ENCODE measurements around the gene ADPRS. TPM values are rescaled to one million over a fixed set of nuclear protein-coding genes. Genes with fewer than 3 reads are reported as not detected.

ADPRS gene
- total RNA-seq, 4 donors from 2014 or later, result 23.3 to 45.8 (median 40.8) TPM

DNA sequence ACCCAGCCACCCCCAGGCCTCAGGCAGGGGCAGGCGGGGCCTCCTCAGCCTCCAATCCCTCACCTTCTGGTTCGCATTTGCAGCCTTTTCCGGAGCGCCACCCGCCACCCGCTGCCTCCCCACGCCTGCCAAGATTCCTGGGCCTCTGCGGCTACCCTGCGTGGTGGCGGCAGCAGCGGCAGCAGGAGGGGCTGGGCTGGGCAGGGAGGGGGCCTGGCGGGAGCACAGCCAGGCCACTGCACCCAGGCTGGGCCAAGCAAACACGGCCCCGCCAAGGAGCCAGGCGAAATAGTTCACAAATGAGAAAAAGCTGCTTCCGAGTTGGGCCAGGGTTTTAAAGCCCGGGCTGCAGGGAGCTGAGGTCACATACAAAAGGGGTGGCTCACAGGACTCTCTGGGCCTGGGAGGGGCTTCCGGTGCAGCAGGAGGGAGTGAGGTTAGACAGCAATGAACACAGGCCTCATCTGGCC, 26.5 kb downstream of the ADPRS start:
- Histone ChIP-seq H3K4me1 (peaks cover 4 to 54% (median 50%) of the 10 kb centered on the region in 4 donors), H3K4me3 (no peak overlapping the region), H3K27me3 (no peaks in the 10 kb centered on the region), H3K27ac (replicated peaks in 1 of 4) (peak overlapping the region; percentile 74 to 83 (median 78)), H3K36me3 (no peaks in the 10 kb centered on the region), H3K9me3 (no peaks in the 10 kb centered on the region)
- DNase-seq (ENCODE audit: extremely low spot score), result no peak
- TF ChIP-seq POLR2A (IDR thresholded peaks at IDR 0.05; ENCODE audit: low read depth), result no peak
- peak in 1 of 2 donors; percentile 23 for TF ChIP-seq POLR2AphosphoS5 (IDR thresholded peaks at IDR 0.05)
- no peak for TF ChIP-seq EP300 (IDR thresholded peaks at IDR 0.05)
- 61% methylated on average over 5 of the region's 18 CpGs for WGBS
- intact Hi-C loops (cut with DNase I), result no loop called here

DNA sequence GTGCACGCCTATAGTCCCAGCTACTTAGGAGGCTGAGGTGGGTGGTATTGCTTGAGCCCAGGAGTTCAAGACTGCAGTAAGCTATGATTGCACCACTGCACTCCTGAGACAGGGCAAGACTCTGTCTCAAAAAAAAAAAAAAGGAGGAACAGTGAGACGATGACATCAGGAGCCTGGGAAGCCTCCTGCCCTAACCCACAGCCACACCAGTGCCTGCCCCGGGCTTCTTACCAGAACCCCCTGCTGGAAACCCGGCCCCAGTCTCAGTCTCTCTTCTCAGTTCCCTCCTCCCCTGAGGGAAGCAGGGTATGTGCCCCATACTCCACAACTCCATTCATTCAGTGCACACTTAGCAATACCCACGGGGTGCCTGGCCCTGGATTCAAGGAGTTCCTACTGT, 27.2 kb downstream of the ADPRS start:
- WGBS, result 49% methylated on average over 5 of the region's 5 CpGs

DNA sequence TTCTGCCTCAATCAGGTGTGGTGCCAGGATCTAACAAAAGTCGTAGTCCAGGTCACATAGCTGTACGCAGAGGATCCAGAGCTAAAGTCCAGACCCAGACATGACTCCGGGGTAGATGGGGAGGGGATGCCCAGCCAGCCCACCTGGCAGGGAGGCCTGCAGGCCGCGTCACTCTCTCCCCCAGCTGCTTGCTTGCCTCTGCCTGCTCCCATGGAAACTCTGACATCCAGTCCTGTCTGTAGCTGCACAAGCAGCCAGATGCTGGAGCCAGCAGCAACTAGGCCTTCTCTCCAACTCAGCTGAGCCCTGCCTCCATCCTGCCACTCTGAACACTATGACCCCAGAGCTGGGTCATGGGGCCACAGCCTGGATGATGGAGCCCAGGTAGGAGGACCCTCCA, 28.2 kb downstream of the ADPRS start:
- 94% methylated on average over 2 of the region's 5 CpGs for WGBS
- Histone ChIP-seq H3K4me3 (no peak overlapping the region), H3K4me1 (peaks cover 4 to 57% (median 51%) of the 10 kb centered on the region in 4 donors), H3K36me3 (no peaks in the 10 kb centered on the region), H3K27ac (replicated peaks in 1 of 4) (peak overlapping the region in 3 of 4 donors; percentile 74 to 83 (median 76)), H3K9me3 (no peaks in the 10 kb centered on the region), H3K27me3 (no peaks in the 10 kb centered on the region)
- intact Hi-C loops (cut with DNase I), result no loop called here
- no peak for DNase-seq (ENCODE audit: extremely low spot score)
- TF ChIP-seq POLR2AphosphoS5 (IDR thresholded peaks at IDR 0.05) (no peak), EP300 (IDR thresholded peaks at IDR 0.05) (no peak), POLR2A (IDR thresholded peaks at IDR 0.05; ENCODE audit: low read depth) (no peak)
- TF ChIP-seq, protein P1, sequence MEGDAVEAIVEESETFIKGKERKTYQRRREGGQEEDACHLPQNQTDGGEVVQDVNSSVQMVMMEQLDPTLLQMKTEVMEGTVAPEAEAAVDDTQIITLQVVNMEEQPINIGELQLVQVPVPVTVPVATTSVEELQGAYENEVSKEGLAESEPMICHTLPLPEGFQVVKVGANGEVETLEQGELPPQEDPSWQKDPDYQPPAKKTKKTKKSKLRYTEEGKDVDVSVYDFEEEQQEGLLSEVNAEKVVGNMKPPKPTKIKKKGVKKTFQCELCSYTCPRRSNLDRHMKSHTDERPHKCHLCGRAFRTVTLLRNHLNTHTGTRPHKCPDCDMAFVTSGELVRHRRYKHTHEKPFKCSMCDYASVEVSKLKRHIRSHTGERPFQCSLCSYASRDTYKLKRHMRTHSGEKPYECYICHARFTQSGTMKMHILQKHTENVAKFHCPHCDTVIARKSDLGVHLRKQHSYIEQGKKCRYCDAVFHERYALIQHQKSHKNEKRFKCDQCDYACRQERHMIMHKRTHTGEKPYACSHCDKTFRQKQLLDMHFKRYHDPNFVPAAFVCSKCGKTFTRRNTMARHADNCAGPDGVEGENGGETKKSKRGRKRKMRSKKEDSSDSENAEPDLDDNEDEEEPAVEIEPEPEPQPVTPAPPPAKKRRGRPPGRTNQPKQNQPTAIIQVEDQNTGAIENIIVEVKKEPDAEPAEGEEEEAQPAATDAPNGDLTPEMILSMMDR (IDR thresholded peaks at IDR 0.05), result no peak

More for the DNA sequence above, 27.2 kb downstream of the ADPRS start:
- Histone ChIP-seq H3K4me3 (no peak overlapping the region), H3K27ac (replicated peaks in 1 of 4) (peak overlapping the region; percentile 74 to 83 (median 78)), H3K4me1 (peaks cover 4 to 57% (median 51%) of the 10 kb centered on the region in 4 donors), H3K27me3 (no peaks in the 10 kb centered on the region), H3K9me3 (no peaks in the 10 kb centered on the region), H3K36me3 (no peaks in the 10 kb centered on the region)
- TF ChIP-seq EP300 (IDR thresholded peaks at IDR 0.05) (no peak), POLR2A (IDR thresholded peaks at IDR 0.05; ENCODE audit: low read depth) (no peak), POLR2AphosphoS5 (IDR thresholded peaks at IDR 0.05) (no peak)
- TF ChIP-seq, protein P1 (IDR thresholded peaks at IDR 0.05), result no peak
- DNase-seq (ENCODE audit: extremely low spot score), result no peak
- intact Hi-C loops (cut with DNase I), result no loop called here

DNA sequence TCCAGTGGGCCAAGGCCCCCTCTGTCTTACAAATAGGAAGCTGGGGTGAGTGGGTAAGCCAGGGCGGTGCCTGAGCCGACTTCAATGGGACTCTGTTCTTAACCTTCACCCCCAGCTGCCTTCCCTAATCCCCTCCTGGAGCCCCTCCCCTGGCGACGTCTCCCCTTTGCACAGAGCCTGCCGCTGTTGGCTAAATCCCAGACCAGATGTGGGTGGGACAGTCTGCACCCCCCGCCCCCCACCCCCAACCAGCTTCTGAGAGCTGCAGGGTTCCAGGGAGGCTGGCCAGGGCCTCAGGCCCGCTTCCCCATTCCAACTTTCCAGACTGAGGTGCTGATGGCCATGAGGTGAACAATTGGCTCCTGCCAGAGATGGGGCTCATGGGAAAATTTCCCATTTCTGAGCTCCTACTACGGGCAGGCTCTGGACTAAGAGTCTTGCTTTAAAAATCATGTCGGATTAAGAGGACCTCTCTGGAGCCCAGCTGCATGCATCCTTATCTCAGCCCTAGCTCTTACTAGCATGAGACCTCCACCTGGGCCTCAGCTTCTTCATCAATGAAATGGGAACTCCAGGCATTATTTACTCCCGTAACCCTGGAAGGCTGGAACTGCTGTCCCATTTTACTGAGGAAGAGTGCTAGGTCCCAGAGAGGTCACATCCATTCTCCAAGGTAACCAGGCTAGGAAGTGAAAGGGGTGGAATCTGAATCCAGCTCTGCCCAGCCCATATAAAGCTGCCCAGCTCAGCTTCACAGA, 29.9 kb downstream of the ADPRS start:
- no peak for DNase-seq (ENCODE audit: extremely low spot score)
- Histone ChIP-seq H3K4me1 (peaks cover 4 to 63% (median 54%) of the 10 kb centered on the region in 4 donors), H3K4me3 (no peak overlapping the region), H3K36me3 (no peaks in the 10 kb centered on the region), H3K9me3 (no peaks in the 10 kb centered on the region), H3K27ac (replicated peaks in 1 of 4) (peak overlapping the region; percentile 38 to 76 (median 56)), H3K27me3 (no peaks in the 10 kb centered on the region)
- intact Hi-C loops (cut with DNase I), result no loop called here
- WGBS, result 55% methylated on average over 6 of the region's 10 CpGs
- no peak for TF ChIP-seq POLR2A (IDR thresholded peaks at IDR 0.05; ENCODE audit: low read depth)
- no peak for TF ChIP-seq POLR2AphosphoS5 (IDR thresholded peaks at IDR 0.05)
- TF ChIP-seq EP300 (IDR thresholded peaks at IDR 0.05), result no peak
- TF ChIP-seq, protein P1 (IDR thresholded peaks at IDR 0.05), result no peak

DNA sequence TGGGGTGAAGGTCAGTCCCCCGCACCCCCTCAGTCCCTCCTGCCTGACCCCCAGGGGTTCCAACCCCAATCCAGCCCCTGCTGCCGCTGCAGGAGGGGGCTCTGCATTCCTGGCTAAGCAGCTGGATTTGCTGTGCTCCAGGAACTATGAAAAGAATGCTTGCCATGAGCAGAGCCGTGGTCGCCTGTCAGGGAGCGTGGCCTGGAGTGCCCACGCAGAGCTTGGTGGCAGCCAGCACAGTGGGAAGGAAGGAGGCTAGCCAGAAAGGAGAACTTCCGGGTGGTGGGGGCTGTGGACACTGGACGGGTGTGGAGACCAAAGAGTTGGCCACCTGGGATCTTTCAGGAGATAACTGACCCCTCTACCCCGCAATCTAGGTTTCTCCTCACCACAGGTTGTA, 30.8 kb downstream of the ADPRS start:
- Histone ChIP-seq H3K27me3 (no peaks in the 10 kb centered on the region), H3K27ac (replicated peaks in 1 of 4) (peak overlapping the region; percentile 38 to 76 (median 56)), H3K36me3 (no peaks in the 10 kb centered on the region), H3K4me1 (peaks cover 4 to 71% (median 62%) of the 10 kb centered on the region in 4 donors), H3K9me3 (no peaks in the 10 kb centered on the region), H3K4me3 (no peak overlapping the region)
- intact Hi-C loops (cut with DNase I), result no loop called here
- DNase-seq (ENCODE audit: extremely low spot score), result no peak
- WGBS, result 51% methylated on average over 9 of the region's 9 CpGs
- TF ChIP-seq POLR2A (IDR thresholded peaks at IDR 0.05; ENCODE audit: low read depth) (no peak), POLR2AphosphoS5 (IDR thresholded peaks at IDR 0.05) (no peak), EP300 (IDR thresholded peaks at IDR 0.05) (no peak)
- TF ChIP-seq, protein P1 (IDR thresholded peaks at IDR 0.05), result no peak
